T-helper 1 cell (primary cell): Measurements from ENCODE around the gene TMEM218.

Source experiments
- DNase-seq, 5 donors: peaks; one replicate each; pipeline ENCODE4 v3.0.0-alpha.2; 2012 to 2020
- total RNA-seq, 4 donors: gene quantifications; one replicate each; lab custom pipeline; 2026; lab: John Stamatoyannopoulos, UW

TMEM218 gene
- total RNA-seq: 7.9 to 13.6 (median 10.0) reads per million in 4 donors

- peak; percentile 90 to 99 (median 91) for DNase-seq
Observed at GRCh38 chr11:125111343-125112207, at the start of gene TMEM218. TMEM218 (minus strand) TSS chr11:125111626; CDS start chr11:125102241, 9,385 bp downstream.

GRCh38 chr11:125157953-125158680 is 46.7 kb upstream of the TMEM218 start:
- DNase-seq: no peak

DNA sequence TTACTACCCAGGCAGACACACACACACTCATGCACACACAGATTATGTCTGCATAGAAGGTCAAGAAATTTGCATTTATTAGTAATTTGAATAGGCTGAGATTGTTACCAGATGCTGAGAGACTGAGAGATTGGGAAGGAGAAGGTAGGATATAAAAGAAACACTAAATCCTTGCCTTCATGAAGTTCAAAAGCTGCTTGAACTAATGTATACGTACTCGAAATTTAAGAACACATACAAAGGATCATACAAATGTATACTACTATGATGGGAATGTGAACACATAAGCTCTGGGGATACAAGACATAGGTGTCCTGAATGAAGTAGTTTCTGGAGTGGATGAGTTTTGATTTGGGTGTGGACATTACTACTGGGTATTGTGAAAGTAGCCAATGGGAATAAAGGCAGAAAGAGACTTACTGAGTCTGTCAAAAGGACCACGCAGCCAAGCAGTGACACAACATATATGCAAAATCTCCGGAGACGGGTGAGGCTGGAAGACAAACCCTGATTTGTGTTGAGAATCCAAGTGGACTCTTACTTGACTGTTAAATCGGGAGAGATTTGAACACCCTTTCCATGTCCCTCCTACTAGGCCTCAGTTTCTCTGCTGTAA is 45.8 kb upstream of the TMEM218 start:
- no peak for DNase-seq

GRCh38 chr11:125156346-125157117 is 45.1 kb upstream of the TMEM218 start:
- no peak for DNase-seq

DNA sequence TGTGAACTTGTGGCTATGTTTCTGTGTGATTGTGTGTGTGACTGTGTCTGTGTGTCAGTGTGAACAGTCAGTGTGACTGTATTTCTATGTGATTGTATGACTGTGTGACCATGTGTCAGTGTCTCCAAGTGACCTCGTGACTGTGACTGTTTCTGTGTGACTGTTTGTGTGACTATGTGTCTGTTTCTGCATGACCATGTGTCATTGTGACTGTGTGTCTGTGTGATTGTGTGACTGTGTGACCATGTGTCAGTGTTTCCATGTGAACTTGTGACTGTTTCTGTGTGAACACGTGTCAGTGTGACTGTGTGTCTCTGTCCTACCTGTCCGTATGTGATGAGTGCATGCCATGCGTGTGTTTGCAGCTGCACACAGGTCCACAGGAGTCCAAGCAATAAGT is 44.3 kb upstream of the TMEM218 start:
- no peak for DNase-seq

GRCh38 chr11:125155100-125155444 is 43.6 kb upstream of the TMEM218 start:
- no peak for DNase-seq

- DNase-seq: no peak
Observed at GRCh38 chr11:125154378-125155099, 43.1 kb upstream of the TMEM218 start.

GRCh38 chr11:125153837-125154236 is 42.4 kb upstream of the TMEM218 start:
- DNase-seq: no peak

GRCh38 chr11:125148743-125149142 is 37.3 kb upstream of the TMEM218 start:
- no peak for DNase-seq

GRCh38 chr11:125148011-125148410 is 36.6 kb upstream of the TMEM218 start:
- DNase-seq: no peak

- DNase-seq: no peak
Observed at GRCh38 chr11:125147280-125147679, 35.9 kb upstream of the TMEM218 start.

DNA sequence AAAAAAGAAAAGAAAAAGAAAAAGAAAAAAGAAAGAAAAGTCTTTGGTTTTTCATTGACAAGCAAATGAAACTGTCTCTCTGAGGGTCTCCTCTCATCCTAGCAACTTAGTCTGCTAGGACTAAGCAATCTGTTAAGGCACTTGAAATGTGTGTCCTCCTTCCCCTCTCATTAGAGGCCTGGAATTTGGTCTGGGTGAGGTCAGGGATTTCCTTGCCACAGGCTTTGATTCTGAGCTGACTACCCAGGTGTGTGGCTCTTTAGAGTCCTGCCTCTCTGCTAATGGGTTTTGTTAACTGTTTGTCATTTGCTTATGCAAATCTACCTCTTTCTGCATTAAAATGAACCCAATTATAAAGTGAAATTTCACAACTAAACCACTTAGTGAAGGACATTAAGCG is 34.8 kb upstream of the TMEM218 start:
- no peak for DNase-seq

DNA sequence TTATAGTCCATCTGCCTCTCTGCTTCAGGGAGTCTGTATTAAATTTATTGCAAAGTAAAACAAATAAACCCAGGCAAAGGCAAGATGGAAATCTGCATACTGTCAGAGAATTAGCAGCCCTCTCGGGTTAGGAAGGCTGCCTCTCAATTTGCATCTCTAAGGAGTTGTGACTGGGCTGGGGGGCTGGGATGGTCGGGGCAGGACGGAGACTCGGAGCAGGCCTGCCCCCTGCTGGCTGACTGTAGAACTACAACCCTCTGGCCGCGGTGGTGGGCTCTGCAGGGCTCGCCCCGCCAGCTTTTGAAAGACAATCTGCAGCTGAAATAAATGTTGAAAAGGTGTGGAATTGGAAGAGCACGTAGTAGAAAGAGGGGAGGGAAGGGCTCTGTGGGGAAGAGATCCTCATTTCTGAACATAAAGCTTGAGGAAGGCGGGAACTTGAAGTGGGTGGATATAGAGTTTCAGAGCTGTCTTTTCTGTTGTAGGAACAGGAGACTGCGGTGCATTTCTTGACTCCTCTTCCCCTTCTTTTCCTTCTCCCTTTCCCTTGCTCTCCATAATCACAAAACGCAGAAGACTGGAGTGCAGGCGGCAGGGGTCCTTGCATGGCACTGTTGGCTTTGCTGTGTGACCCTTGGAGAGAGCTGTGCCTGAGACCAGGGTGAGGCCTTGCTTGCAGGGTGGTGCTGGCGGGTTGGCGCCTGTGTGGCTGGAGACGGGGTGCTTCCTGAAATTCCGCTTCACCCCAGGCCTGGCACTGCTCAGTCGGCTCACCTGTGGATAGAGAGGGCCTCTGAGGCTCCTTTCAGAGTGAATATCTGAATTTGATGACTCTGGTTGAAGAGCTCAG is 30.5 kb upstream of the TMEM218 start:
- DNase-seq: peak in 3 of 5 donors; percentile 38 to 53 (median 45)

DNA sequence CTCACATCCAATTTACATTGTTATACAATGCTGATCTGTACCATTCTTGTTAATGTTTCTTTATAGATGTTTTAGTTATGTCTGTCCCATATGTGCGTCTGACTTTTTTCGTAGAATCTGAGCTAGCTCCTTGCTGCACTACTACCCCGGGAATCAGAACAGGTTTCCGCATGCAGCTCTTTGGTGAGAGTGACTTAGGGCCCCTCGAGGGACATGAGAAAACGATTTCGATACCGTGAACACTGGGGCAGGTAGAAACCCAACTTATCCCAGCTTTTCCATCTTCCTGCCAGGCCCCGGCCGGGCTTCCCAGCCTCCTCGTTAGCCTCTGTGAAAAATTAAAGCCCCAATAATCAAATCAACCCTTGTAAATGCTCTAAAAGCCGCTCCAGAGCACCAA is 29.8 kb upstream of the TMEM218 start:
- DNase-seq: no peak

GRCh38 chr11:125140233-125140632 is 28.8 kb upstream of the TMEM218 start:
- no peak for DNase-seq

DNA sequence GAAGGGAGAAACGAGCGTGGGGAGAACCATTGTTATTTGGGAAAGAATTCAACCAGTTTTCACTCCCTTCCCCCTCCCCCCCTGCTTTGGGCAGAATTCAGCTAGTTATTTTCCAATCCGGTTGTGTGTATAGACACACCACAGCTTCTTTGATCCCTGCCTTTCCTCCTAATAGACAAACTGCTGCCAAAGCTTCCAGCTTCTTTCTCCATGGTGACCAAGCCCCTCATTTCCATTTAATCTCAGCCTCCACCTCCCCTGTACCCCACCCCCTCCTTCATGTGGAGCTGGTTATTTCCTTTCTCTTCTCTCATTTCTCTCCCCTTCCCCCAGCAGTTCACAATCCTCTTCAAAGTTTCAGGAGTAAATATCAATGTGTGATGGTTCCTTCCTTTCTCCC is 28.4 kb upstream of the TMEM218 start:
- DNase-seq: no peak

DNA sequence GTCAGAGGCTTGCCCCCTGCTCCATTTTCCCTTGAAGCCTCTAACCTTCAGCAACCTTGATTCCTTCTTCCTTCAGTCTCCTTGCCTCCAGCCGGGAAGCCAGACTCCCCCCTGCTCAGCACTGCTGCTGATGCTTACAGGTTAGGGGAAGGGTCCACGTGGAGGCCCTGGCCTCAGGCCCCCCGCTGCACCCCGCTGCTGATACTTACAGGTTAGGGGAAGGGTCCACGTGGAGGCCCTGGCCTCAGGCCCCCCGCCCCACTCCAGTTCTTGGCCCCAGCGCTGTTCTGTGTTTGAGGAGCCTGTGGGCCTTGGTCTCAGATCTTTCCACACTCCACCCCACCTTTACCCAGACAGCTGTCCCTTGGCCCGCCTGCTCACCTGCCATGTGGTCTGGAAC is 27.5 kb upstream of the TMEM218 start:
- no peak for DNase-seq

- DNase-seq: no peak
Observed at GRCh38 chr11:125136001-125136400, 24.6 kb upstream of the TMEM218 start.

- DNase-seq: no peak
Observed at GRCh38 chr11:125132596-125132995, 21.2 kb upstream of the TMEM218 start.

GRCh38 chr11:125132071-125132470 is 20.6 kb upstream of the TMEM218 start:
- no peak for DNase-seq
